Loucy (cell line): ENCODE data around the gene FAM107B.
A peak's percentile ranks its signal among the peaks of the same experiment; 100 is the strongest.

Source experiments
- H2AFZ ChIP-seq: fragments of 200-600 bp; sonication (generic); 2 replicates; pipeline ENCODE4 v1.6.0; 2016; ENCODE audit warnings: antibody characterized with exemption, mild to moderate bottlenecking, low read length, moderate library complexity
- H3F3A ChIP-seq: fragments of 200-600 bp; 2 replicates; pipeline ENCODE4 v1.6.0; 2016; ENCODE audit warnings: antibody characterized with exemption, low read depth, mild to moderate bottlenecking
- H3K27me3 ChIP-seq: fragments of 200-600 bp; sonication (generic); 2 replicates; pipeline ENCODE4 v1.6.1; 2014; ENCODE audit warnings: low read length, mild to moderate bottlenecking; ENCODE audit not compliant: insufficient read depth, poor library complexity, severe bottlenecking
- H3K36me3 ChIP-seq: fragments of 200-600 bp; sonication (generic); 2 replicates; pipeline ENCODE4 v1.6.1; 2016; ENCODE audit warnings: low read length; ENCODE audit not compliant: insufficient read depth
- H3K4me1 ChIP-seq: fragments of 200-600 bp; sonication (generic); 2 replicates; pipeline ENCODE4 v1.5.1; 2014; ENCODE audit warnings: low read length, mild to moderate bottlenecking; ENCODE audit not compliant: insufficient read depth, poor library complexity, severe bottlenecking
- H3K4me2 ChIP-seq: fragments of 200-600 bp; sonication (generic); 2 replicates; pipeline ENCODE4 v1.6.0; 2014; ENCODE audit warnings: antibody characterized with exemption, low read length, low read depth, mild to moderate bottlenecking; ENCODE audit not compliant: poor library complexity, severe bottlenecking
- H3K4me3 ChIP-seq: fragments of 200-600 bp; sonication (generic); 2 replicates; pipeline ENCODE4 v1.5.1; 2014; ENCODE audit warnings: low read length, mild to moderate bottlenecking, mixed read lengths; ENCODE audit not compliant: poor library complexity, severe bottlenecking
- H3K79me2 ChIP-seq: fragments of 200-600 bp; sonication (generic); 2 replicates; pipeline ENCODE4 v1.6.1; 2014; ENCODE audit warnings: low read length; ENCODE audit not compliant: insufficient read depth
- H3K9ac ChIP-seq: fragments of 200-600 bp; sonication (generic); 2 replicates; pipeline ENCODE4 v1.6.0; 2014; ENCODE audit warnings: mild to moderate bottlenecking, low read depth, low read length, moderate library complexity; ENCODE audit not compliant: poor library complexity, severe bottlenecking
- H3K9me2 ChIP-seq: fragments of 200-600 bp; sonication (generic); replicated peaks from 2 replicates; pipeline ENCODE4 v1.6.1; 2016; ENCODE audit warnings: low read depth, low read length, mixed read lengths
- H3K9me3 ChIP-seq: fragments of 200-600 bp; sonication (generic); 2 replicates; pipeline ENCODE4 v1.6.1; 2014; ENCODE audit warnings: mild to moderate bottlenecking, antibody characterized with exemption, low read length, low read depth; ENCODE audit not compliant: insufficient read depth
- H4K20me1 ChIP-seq: fragments of 200-600 bp; sonication (generic); 2 replicates; pipeline ENCODE4 v1.6.0; 2014; ENCODE audit warnings: antibody characterized with exemption, low read length, mild to moderate bottlenecking; ENCODE audit not compliant: insufficient read depth, poor library complexity, severe bottlenecking
- EZH2phosphoT487 ChIP-seq: fragments of 200-600 bp; IDR thresholded peaks from 2 replicates; pipeline ENCODE4 v1.6.1; 2018; ENCODE audit warnings: antibody characterized with exemption, mild to moderate bottlenecking, moderate library complexity, borderline replicate concordance
- TF ChIP-seq, protein P1 (sequence below): fragments of 200-600 bp; sonication (generic); conservative IDR thresholded peaks from 2 replicates; pipeline ENCODE4 v1.5.1; 2014; ENCODE audit warnings: mild to moderate bottlenecking, antibody characterized with exemption, low read length

FAM107B gene

DNA sequence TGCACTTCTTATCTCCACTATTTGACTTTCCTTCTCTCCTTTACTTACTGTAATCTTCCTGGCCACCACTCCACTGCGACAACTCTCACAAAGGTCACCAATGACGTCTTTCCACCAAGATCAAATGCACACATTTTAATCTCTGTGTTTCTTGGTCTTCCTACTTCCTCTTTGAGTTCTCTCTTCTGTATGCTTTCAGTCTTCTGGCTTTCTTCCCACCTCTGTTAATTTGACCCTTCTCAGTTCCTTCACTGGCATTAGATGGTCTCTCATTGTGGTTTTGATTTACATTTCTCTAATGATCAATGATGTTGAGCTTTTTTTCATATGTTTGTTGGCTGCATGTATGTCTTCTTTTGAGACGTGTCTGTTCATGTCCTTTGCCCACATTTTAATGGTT is 31.9 kb downstream of the FAM107B start:
- Histone ChIP-seq H3K9ac (no peak overlapping the region), H3F3A (no peaks in the 10 kb centered on the region), H3K4me3 (no peak overlapping the region), H2AFZ (0 out of 2 replicates have a peak overlapping the region, but pooled peaks have one; percentile 9), H3K27me3 (no peaks in the 10 kb centered on the region), H3K36me3 (no peaks in the 10 kb centered on the region), H3K9me3 (no peaks in the 10 kb centered on the region), H3K9me2 (no peaks in the 10 kb centered on the region), H4K20me1 (no peaks in the 10 kb centered on the region), H3K4me2 (no peak overlapping the region), H3K4me1 (peaks cover 9% of the 10 kb centered on the region), H3K79me2 (no peaks in the 10 kb centered on the region)
- TF ChIP-seq, protein P1, sequence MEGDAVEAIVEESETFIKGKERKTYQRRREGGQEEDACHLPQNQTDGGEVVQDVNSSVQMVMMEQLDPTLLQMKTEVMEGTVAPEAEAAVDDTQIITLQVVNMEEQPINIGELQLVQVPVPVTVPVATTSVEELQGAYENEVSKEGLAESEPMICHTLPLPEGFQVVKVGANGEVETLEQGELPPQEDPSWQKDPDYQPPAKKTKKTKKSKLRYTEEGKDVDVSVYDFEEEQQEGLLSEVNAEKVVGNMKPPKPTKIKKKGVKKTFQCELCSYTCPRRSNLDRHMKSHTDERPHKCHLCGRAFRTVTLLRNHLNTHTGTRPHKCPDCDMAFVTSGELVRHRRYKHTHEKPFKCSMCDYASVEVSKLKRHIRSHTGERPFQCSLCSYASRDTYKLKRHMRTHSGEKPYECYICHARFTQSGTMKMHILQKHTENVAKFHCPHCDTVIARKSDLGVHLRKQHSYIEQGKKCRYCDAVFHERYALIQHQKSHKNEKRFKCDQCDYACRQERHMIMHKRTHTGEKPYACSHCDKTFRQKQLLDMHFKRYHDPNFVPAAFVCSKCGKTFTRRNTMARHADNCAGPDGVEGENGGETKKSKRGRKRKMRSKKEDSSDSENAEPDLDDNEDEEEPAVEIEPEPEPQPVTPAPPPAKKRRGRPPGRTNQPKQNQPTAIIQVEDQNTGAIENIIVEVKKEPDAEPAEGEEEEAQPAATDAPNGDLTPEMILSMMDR: no peak
- no peak for TF ChIP-seq EZH2phosphoT487

DNA sequence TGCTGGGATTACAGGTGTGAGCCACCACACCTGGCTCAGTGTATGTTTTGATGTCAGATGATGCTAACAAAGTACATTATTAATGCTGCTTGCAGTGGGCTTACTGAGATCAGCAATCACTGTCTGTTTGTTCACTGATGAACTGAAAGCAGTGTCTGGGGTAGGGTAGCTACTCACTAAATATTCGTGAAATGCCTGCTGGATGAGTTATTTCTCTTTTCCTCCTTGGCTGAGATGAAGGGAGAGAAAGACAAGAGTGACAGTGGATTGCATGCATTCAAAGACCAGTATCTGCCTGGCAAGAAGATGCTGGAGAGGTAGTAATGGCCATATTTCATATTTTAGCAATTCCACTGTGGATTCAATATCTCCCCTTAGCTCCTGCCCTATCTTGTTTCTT is 32.3 kb downstream of the FAM107B start:
- Histone ChIP-seq H4K20me1 (no peaks in the 10 kb centered on the region), H3K9me2 (no peaks in the 10 kb centered on the region), H2AFZ (0 out of 2 replicates have a peak overlapping the region, but pooled peaks have one; percentile 9), H3K9ac (no peak overlapping the region), H3F3A (no peaks in the 10 kb centered on the region), H3K79me2 (no peaks in the 10 kb centered on the region), H3K4me3 (no peak overlapping the region), H3K9me3 (no peaks in the 10 kb centered on the region), H3K4me2 (no peak overlapping the region), H3K36me3 (no peaks in the 10 kb centered on the region), H3K27me3 (no peaks in the 10 kb centered on the region), H3K4me1 (peaks cover 12% of the 10 kb centered on the region)
- no peak for TF ChIP-seq EZH2phosphoT487
- TF ChIP-seq, protein P1: no peak

DNA sequence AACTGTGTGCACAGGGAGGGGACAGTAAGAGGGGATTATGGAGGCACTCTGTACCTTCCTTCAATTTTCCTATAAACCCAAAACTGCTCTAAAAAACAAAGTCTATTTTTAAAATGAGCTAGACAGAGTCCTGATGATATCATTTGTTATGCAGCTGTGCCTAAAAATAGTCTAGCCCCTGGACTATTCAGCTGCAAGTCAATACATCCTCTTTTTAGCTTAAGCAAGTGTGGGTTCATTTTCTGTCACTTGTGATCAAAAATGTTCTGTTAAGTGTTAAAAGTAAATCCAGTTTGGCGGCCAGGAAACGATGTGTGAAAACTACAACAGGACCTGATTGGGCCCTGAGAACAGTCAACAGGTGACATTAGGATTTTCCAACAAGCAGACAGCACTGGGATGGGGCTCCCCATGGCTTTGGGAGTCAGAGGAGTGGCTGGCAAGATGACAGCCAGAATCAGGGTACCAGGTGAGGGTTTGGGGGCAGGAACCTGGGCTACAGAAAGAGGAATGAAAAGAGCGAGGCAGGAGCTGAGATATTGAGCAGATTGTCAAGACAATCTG is 33.9 kb downstream of the FAM107B start:
- Histone ChIP-seq H3K9me2 (no peaks in the 10 kb centered on the region), H3K4me1 (peaks cover 28% of the 10 kb centered on the region), H3K9ac (no peak overlapping the region), H3K79me2 (no peaks in the 10 kb centered on the region), H3F3A (no peaks in the 10 kb centered on the region), H3K4me3 (no peak overlapping the region), H2AFZ (no peak overlapping the region), H4K20me1 (no peaks in the 10 kb centered on the region), H3K4me2 (no peak overlapping the region), H3K27me3 (no peaks in the 10 kb centered on the region), H3K9me3 (no peaks in the 10 kb centered on the region), H3K36me3 (no peaks in the 10 kb centered on the region)
- TF ChIP-seq, protein P1: no peak
- no peak for TF ChIP-seq EZH2phosphoT487
